A172 (cell line): ENCODE results near the gene SLC25A44. TPM values are rescaled to one million over a fixed set of nuclear protein-coding genes. Genes with fewer than 3 reads are reported as not detected.

Experiments used
- DNase-seq: peaks from one replicate; pipeline ENCODE4 v3.0.0-alpha.2; 2015; ENCODE audit warnings: low spot score
- total RNA-seq: library from RNA; depleted of rRNA; stranded (reverse); fragments of >200 nt; shearing (Covaris generic); gene quantifications from 2 replicates; pipeline ENCODE4 v1.2.3, GENCODE V29; 2014

The SLC25A44 gene
- total RNA-seq, 1 experiment from 2014 or later: 25.2 TPM

DNA sequence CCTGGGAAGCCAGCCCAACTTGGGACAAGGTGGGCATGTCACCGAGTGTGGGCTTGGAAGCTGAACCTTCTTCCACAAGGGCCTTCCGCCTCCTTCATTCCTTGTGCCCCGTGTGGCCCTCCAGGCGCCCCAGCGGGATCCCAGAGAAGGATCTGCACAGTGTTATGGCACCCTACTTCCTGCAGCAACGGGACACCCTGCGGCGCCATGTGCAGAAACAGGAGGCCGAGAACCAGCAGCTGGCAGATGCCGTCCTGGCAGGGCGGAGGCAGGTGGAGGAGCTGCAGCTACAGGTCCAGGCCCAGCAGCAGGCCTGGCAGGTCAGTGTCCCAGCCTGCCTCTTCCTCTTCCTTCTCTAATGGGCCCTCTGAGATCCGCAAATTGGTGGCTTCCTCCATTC, 42.3 kb downstream of the SLC25A44 start:
- DNase-seq: no peak

- DNase-seq: no peak
Measured at GRCh38 chr1:156238248-156238647, 44.3 kb downstream of the SLC25A44 start.

- DNase-seq: peak; percentile 95
Measured at GRCh38 chr1:156241311-156241811, 47.5 kb downstream of the SLC25A44 start.

- DNase-seq: no peak
Measured at GRCh38 chr1:156241926-156242325, 48.0 kb downstream of the SLC25A44 start, which contains the start of gene BGLAP. BGLAP (plus strand) TSS chr1:156242184; CDS start chr1:156242232, 48 bp downstream.

DNA sequence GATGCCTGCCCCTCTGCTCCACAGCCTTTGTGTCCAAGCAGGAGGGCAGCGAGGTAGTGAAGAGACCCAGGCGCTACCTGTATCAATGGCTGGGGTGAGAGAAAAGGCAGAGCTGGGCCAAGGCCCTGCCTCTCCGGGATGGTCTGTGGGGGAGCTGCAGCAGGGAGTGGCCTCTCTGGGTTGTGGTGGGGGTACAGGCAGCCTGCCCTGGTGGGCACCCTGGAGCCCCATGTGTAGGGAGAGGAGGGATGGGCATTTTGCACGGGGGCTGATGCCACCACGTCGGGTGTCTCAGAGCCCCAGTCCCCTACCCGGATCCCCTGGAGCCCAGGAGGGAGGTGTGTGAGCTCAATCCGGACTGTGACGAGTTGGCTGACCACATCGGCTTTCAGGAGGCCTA, 48.8 kb downstream of the SLC25A44 start:
- no peak for DNase-seq

GRCh38 chr1:156244126-156244525, 50.2 kb downstream of the SLC25A44 start:
- no peak for DNase-seq

DNA sequence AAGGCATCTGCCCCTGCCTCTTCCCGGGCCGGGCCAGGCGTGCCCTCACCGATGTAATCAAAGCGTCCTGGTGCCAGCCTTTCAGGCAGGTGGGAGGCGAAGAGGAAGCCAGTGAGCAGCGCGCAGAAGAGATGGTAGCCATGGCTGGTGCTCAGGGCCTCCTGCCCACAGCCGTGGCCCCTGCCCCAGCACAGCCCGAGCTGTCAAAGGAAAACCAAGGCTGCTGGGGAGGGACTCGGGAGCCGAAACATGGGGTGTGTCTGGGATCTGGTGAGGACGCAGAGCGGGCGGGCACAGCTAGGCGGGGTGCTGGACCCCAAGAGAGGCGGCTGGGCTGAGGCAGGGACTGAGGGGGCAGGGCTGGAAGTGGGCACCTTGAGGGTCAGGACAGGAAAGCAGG, 50.8 kb downstream of the SLC25A44 start:
- no peak for DNase-seq

GRCh38 chr1:156245451-156246232, 51.7 kb downstream of the SLC25A44 start:
- DNase-seq: no peak

GRCh38 chr1:156246241-156246780, 52.4 kb downstream of the SLC25A44 start:
- DNase-seq: no peak

GRCh38 chr1:156246781-156247459, 53.0 kb downstream of the SLC25A44 start:
- DNase-seq: no peak

- DNase-seq: peak; percentile 41
Measured at GRCh38 chr1:156247460-156248322, 53.8 kb downstream of the SLC25A44 start, which contains the start of gene PAQR6. PAQR6 (minus strand) TSS chr1:156248056; CDS start chr1:156246731, 1,325 bp downstream.

- DNase-seq: no peak
Measured at GRCh38 chr1:156248323-156248683, 54.4 kb downstream of the SLC25A44 start.

DNA sequence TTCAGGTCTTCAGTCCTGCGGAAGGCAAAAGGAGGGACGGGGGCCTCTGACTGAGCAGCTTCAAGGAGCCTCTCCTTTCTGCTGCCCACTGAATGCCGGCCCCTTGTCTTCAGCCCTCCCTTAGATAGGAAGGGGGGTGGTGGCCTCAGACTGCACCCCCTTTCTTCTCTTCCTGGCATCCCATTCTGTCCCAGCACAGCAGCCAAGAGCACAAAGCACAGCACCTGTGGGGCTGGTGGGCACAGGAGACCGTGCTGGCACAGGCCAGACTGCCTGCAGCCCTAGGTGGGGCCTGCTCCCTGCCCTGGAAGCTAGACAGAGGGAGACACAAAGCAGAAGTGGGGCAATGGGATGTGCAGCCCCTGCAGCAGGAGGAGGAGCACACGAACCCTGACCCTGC, 55.7 kb downstream of the SLC25A44 start:
- DNase-seq: no peak

DNA sequence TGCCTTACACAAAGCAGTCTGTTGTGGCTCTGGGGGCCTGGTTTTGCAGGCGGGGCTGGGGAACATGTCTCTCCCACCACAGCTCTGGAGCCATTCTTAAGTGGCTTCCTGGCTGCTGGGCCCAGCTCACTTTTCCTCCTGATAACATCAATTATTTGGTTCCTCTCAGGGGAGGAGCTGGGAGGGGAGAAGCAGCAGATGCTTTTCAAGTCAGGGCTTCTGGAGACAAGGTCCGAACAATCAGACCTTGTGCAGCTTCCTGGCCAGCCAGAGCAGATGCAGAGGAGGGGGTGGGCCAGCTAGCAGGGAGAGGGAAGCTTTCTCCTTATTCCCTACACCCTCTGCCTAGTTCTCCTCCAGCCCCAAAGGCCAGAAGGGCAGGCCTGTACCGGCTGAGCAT, 57.6 kb downstream of the SLC25A44 start:
- DNase-seq: no peak

DNA sequence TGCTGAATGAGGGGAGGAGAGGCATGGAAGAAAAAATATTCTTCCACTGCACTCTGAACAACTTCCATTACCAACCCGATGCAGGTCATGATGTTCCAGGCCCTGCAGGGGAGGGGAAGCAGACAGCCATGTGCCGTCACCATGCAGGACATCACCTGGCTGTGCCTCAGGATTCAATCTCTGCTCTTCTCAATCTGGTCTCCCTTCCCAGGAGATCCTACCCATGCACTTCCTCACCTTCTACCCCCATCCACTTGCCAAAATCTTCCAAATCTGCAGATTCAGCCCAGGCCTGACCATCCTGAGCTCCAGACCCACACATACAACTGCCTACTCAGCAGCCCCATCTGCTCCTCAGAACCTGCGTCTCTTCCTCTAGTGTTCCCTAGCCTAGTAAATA, 59.7 kb downstream of the SLC25A44 start:
- DNase-seq: no peak

GRCh38 chr1:156257711-156258110, 63.8 kb downstream of the SLC25A44 start:
- no peak for DNase-seq

DNA sequence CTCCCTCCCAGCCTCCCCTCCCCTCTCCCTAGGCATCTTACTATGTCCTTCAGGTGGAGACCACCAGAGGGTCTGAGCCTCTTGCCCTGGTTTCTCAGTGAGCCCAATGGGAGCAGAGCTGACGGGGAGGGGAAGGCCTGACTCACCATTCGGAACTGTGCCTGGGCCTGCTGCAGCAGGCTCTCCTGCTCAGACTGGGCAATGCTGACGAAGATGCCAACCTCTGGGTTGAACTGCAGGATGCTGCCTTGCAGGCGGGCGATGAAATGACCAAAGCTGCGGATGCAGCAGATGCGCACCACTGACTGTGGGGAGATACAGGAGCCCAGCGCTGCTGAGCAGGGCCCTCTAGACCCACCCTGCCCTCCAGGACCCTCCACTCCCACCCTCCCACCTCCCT, 65.0 kb downstream of the SLC25A44 start:
- DNase-seq: no peak

GRCh38 chr1:156259805-156260204, 65.9 kb downstream of the SLC25A44 start:
- DNase-seq: peak; percentile 58

DNA sequence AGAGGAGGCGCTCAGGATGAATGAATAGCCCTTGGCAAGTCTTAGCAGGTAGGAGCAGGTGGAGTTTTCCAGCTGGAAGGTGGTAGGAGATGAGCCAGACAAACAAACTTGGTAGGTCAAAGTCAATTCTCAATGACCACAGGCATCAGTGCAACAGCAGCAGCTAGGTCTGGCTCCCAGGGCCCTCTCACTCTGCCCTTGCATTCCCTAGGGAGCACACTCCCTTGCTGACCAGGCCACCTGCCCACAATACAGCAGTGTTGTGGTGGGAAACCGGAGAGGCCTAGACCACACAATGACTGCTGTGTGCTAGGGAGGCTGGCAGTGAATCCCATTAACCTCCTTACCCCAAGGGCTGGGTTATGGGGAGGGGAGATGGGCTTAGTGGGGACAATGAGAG, 67.0 kb downstream of the SLC25A44 start:
- DNase-seq: peak; percentile 34
